ENCODE results near the gene CAMK2N2. TPM values are rescaled to one million over a fixed set of nuclear protein-coding genes. Genes with fewer than 3 reads are reported as not detected.

The CAMK2N2 gene
- total and polyA plus RNA-seq, 9 of the 15 experiments (the other 6 are each of a cell fraction or from before 2014, with no cell fraction given): 0.08 to 0.22 (median 0.11) TPM; not detected in 5

DNA sequence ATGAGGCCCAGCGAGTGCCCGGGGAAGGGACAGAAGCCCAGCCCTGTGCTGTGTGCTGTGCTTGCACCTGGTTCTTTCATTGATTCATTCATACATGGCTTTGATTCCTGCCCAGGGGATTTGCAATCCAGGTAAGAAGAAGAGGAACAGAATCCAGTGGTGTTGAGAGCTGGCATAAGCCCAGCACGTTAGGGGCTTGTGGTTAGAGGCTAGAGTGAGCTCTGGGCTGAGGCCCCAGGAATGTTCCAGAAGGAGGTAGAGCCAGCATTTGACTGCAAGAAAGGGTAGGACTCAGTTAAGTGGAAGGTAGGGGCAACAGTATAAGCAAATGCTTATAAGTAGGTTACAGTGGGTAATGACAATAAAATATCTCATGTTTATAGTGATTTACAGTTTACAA is 29.7 kb downstream of the CAMK2N2 start:
- H3K36me3 ChIP-seq (ENCODE audit: control insufficient read depth, insufficient read depth, low read length): no peaks in the 10 kb centered on the region
- no peak overlapping the region for H3K9ac ChIP-seq (ENCODE audit: insufficient read depth in 1 of 2, low read depth in 2 of 2, low read length in 2 of 2)
- ATAC-seq (no peak), FAIRE-seq (no peak), DNase-seq (ENCODE audit: extremely low read depth in 1 of 4, low spot score in 3 of 4) (no peak)
- H3K27me3 ChIP-seq (ENCODE audit: control insufficient read depth in 2 of 2, insufficient read depth in 2 of 2, low read length in 2 of 2): peaks cover 44 to 69% of the 10 kb centered on the region in 2 experiments
- BruUV-seq (replicated peaks): no TSS peak
- no peak overlapping the region for H3K4me3 ChIP-seq
- no peak overlapping the region for H3K27ac ChIP-seq (ENCODE audit: extremely low read depth, low read depth, low read length)
- intact Hi-C loops (cut with micrococcal nuclease): no loop called here
- H3K4me2 ChIP-seq (ENCODE audit: insufficient read depth, low read length): no peak overlapping the region
- ChIA-PET CTCF (ENCODE audit: low intra/inter-chr PET ratio) (no interaction called here), POLR2A (no interaction called here)
- H3K4me1 ChIP-seq (replicated peaks in 1 of 2; ENCODE audit: control insufficient read depth in 2 of 2, insufficient read depth in 2 of 2, low read length in 2 of 2): peaks cover 0 to 39% of the 10 kb centered on the region in 2 experiments; a peak in 3 of 5 replicates
- no peaks in the 10 kb centered on the region for H3K9me3 ChIP-seq (replicated peaks; ENCODE audit: control insufficient read depth, insufficient read depth, low read depth, low read length)
- H3K79me2 ChIP-seq (ENCODE audit: control insufficient read depth, insufficient read depth, low read length): no peaks in the 10 kb centered on the region
- no peak overlapping the region for H2AFZ ChIP-seq (ENCODE audit: low read depth, low read length)
- in situ Hi-C loops (cut with MboI): no loop called here
- H3K9me1 ChIP-seq (ENCODE audit: control insufficient read depth, insufficient read depth, low read length): no peaks in the 10 kb centered on the region
- H4K20me1 ChIP-seq (replicated peaks; ENCODE audit: control insufficient read depth, insufficient read depth, low read length): peaks cover 15% of the 10 kb centered on the region
- WGBS (ENCODE audit: insufficient coverage, low coverage, missing lambda C conversion rate): 7% methylated on average over 3 of the region's 3 CpGs
- TF ChIP-seq REST (IDR thresholded peaks at IDR 0.05; ENCODE audit: borderline replicate concordance) (no peak), REST (CRISPR knock-in tag; IDR thresholded peaks at IDR 0.05; ENCODE audit: low read depth) (no peak), MTF1 (CRISPR knock-in tag; IDR thresholded peaks at IDR 0.05; ENCODE audit: borderline replicate concordance) (no peak), ESRRA (IDR thresholded peaks at IDR 0.05; ENCODE audit: borderline replicate concordance, low read depth) (no peak), KAT8 (IDR thresholded peaks at IDR 0.05; ENCODE audit: low read depth) (no peak), MED1 (CRISPR knock-in tag; IDR thresholded peaks at IDR 0.05; ENCODE audit: borderline replicate concordance) (no peak), RFX5 (IDR thresholded peaks at IDR 0.05; ENCODE audit: low read depth, low read length) (no peak), XRCC3 (IDR thresholded peaks at IDR 0.05) (no peak)
- TF ChIP-seq, protein P1, sequence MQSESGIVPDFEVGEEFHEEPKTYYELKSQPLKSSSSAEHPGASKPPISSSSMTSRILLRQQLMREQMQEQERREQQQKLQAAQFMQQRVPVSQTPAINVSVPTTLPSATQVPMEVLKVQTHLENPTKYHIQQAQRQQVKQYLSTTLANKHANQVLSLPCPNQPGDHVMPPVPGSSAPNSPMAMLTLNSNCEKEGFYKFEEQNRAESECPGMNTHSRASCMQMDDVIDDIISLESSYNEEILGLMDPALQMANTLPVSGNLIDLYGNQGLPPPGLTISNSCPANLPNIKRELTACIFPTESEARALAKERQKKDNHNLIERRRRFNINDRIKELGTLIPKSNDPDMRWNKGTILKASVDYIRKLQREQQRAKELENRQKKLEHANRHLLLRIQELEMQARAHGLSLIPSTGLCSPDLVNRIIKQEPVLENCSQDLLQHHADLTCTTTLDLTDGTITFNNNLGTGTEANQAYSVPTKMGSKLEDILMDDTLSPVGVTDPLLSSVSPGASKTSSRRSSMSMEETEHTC (IDR thresholded peaks at IDR 0.05): no peak

Measured in K562 (cell line).